Measurements from ENCODE around the gene TBC1D14. TPM values are rescaled to one million over a fixed set of nuclear protein-coding genes. Genes with fewer than 3 reads are reported as not detected.

Gene TBC1D14
- total and polyA plus RNA-seq, 2 experiments from 2014 or later, result 33.6 to 50.8 TPM

- no peaks in the 10 kb centered on the region for H3K27me3 ChIP-seq
- TF ChIP-seq, protein P1, sequence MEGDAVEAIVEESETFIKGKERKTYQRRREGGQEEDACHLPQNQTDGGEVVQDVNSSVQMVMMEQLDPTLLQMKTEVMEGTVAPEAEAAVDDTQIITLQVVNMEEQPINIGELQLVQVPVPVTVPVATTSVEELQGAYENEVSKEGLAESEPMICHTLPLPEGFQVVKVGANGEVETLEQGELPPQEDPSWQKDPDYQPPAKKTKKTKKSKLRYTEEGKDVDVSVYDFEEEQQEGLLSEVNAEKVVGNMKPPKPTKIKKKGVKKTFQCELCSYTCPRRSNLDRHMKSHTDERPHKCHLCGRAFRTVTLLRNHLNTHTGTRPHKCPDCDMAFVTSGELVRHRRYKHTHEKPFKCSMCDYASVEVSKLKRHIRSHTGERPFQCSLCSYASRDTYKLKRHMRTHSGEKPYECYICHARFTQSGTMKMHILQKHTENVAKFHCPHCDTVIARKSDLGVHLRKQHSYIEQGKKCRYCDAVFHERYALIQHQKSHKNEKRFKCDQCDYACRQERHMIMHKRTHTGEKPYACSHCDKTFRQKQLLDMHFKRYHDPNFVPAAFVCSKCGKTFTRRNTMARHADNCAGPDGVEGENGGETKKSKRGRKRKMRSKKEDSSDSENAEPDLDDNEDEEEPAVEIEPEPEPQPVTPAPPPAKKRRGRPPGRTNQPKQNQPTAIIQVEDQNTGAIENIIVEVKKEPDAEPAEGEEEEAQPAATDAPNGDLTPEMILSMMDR (IDR thresholded peaks at IDR 0.05; ENCODE audit: poor library complexity), result no peak
- no peak for TF ChIP-seq EZH2 (IDR thresholded peaks at IDR 0.05; ENCODE audit: borderline replicate concordance)
- TF ChIP-seq EZH2phosphoT487 (IDR thresholded peaks at IDR 0.05; ENCODE audit: low read depth, severe bottlenecking, unreplicated experiment), result no peak
- H3K79me2 ChIP-seq, result peaks cover 69% of the 10 kb centered on the region
- 94% methylated on average over 6 of the region's 6 CpGs for WGBS (ENCODE audit: low lambda C conversion rate, missing lambda C conversion rate)
- peaks cover 62% of the 10 kb centered on the region for H3K4me1 ChIP-seq (ENCODE audit: insufficient read depth)
- H3K4me2 ChIP-seq, result no peak overlapping the region
- no peak overlapping the region for H3K4me3 ChIP-seq
- H4K20me1 ChIP-seq (ENCODE audit: insufficient read depth, poor library complexity, severe bottlenecking), result peaks cover 6% of the 10 kb centered on the region
- no peak overlapping the region for H3K27ac ChIP-seq
- H2AFZ ChIP-seq, result no peak overlapping the region
- no peaks in the 10 kb centered on the region for H3K36me3 ChIP-seq (replicated peaks; ENCODE audit: insufficient read depth, low read depth)
- no peaks in the 10 kb centered on the region for H3K9me2 ChIP-seq (replicated peaks; ENCODE audit: insufficient read depth)
- H3K9me3 ChIP-seq (ENCODE audit: low read depth), result no peaks in the 10 kb centered on the region
- DNase-seq (ENCODE audit: low spot score), result no peak
Observed at GRCh38 chr4:6913350-6913905, 3.8 kb downstream of the TBC1D14 start.

DNA sequence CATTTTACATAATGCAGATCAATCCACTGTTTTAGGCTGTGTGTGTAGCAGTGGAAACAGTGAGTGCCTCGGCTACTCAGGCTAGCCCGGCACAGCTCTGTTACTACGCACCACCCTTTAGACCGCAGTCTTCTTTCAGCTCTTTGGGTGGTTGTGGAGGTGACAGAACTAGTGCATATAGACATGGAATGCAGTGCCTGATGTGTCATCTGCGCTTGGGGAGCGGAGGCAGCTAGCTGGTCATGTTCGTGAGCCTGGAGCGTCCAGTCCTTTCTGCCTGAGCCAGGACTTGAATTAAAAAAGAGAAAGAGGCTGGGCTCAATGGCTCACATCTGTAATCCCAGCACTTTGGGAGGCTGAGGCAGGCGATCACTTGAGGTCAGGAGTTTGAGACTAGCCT is 4.8 kb downstream of the TBC1D14 start:
- H3K27ac ChIP-seq, result peak overlapping the region; percentile 97
- no peaks in the 10 kb centered on the region for H3K9me2 ChIP-seq (replicated peaks; ENCODE audit: insufficient read depth)
- 86% methylated on average over 9 of the region's 9 CpGs for WGBS (ENCODE audit: low lambda C conversion rate, missing lambda C conversion rate)
- H3K9me3 ChIP-seq (ENCODE audit: low read depth), result no peaks in the 10 kb centered on the region
- peaks cover 6% of the 10 kb centered on the region for H4K20me1 ChIP-seq (ENCODE audit: insufficient read depth, poor library complexity, severe bottlenecking)
- no peak overlapping the region for H3K4me3 ChIP-seq
- H3K27me3 ChIP-seq, result no peaks in the 10 kb centered on the region
- TF ChIP-seq, protein P1 (IDR thresholded peaks at IDR 0.05; ENCODE audit: poor library complexity), result no peak
- TF ChIP-seq EZH2 (IDR thresholded peaks at IDR 0.05; ENCODE audit: borderline replicate concordance), result no peak
- TF ChIP-seq EZH2phosphoT487 (IDR thresholded peaks at IDR 0.05; ENCODE audit: low read depth, severe bottlenecking, unreplicated experiment), result no peak
- H3K79me2 ChIP-seq, result peaks cover 79% of the 10 kb centered on the region
- peaks cover 63% of the 10 kb centered on the region for H3K4me1 ChIP-seq (ENCODE audit: insufficient read depth)
- no peaks in the 10 kb centered on the region for H3K36me3 ChIP-seq (replicated peaks; ENCODE audit: insufficient read depth, low read depth)
- DNase-seq (ENCODE audit: low spot score), result no peak
- H2AFZ ChIP-seq, result no peak overlapping the region
- H3K4me2 ChIP-seq, result no peak overlapping the region

GRCh38 chr4:6915041-6916005 is 5.7 kb downstream of the TBC1D14 start:
- peaks cover 6% of the 10 kb centered on the region for H4K20me1 ChIP-seq (ENCODE audit: insufficient read depth, poor library complexity, severe bottlenecking)
- H3K36me3 ChIP-seq (replicated peaks; ENCODE audit: insufficient read depth, low read depth), result no peaks in the 10 kb centered on the region
- no peaks in the 10 kb centered on the region for H3K9me2 ChIP-seq (replicated peaks; ENCODE audit: insufficient read depth)
- H3K79me2 ChIP-seq, result peaks cover 84% of the 10 kb centered on the region
- no peak overlapping the region for H2AFZ ChIP-seq
- H3K9me3 ChIP-seq (ENCODE audit: low read depth), result no peaks in the 10 kb centered on the region
- DNase-seq (ENCODE audit: low spot score), result no peak
- no peak overlapping the region for H3K4me3 ChIP-seq
- no peaks in the 10 kb centered on the region for H3K27me3 ChIP-seq
- no peak overlapping the region for H3K4me2 ChIP-seq
- WGBS (ENCODE audit: low lambda C conversion rate, missing lambda C conversion rate), result 92% methylated on average over 18 of the region's 18 CpGs
- H3K4me1 ChIP-seq (ENCODE audit: insufficient read depth), result peaks cover 61% of the 10 kb centered on the region
- peak overlapping the region; percentile 97 for H3K27ac ChIP-seq
- TF ChIP-seq, protein P1 (IDR thresholded peaks at IDR 0.05; ENCODE audit: poor library complexity), result no peak
- no peak for TF ChIP-seq EZH2phosphoT487 (IDR thresholded peaks at IDR 0.05; ENCODE audit: low read depth, severe bottlenecking, unreplicated experiment)
- TF ChIP-seq EZH2 (IDR thresholded peaks at IDR 0.05; ENCODE audit: borderline replicate concordance), result no peak
